Fibroblast of upper back skin (primary cell): ENCODE data around the gene UNKL.
"Not testable (repeated sequence)": the region's sequence is repeated elsewhere in the genome, so short reads cannot be mapped to it uniquely, and the experiment has no call there.

ENCODE experiments used
- DNase-seq: peaks from one replicate; pipeline ENCODE4 v3.0.0-alpha.2; 2013

UNKL gene

GRCh38 chr16:1445518-1446203, 31.2 kb upstream of the UNKL start:
- no peak for DNase-seq

- no peak for DNase-seq
Observed at GRCh38 chr16:1444730-1445517, 30.4 kb upstream of the UNKL start.

GRCh38 chr16:1443980-1444729, 29.7 kb upstream of the UNKL start, which contains the start of gene CCDC154:
CCDC154 (minus strand) TSS chr16:1444556; CDS start chr16:1444322, 234 bp downstream.
- no peak for DNase-seq

DNA sequence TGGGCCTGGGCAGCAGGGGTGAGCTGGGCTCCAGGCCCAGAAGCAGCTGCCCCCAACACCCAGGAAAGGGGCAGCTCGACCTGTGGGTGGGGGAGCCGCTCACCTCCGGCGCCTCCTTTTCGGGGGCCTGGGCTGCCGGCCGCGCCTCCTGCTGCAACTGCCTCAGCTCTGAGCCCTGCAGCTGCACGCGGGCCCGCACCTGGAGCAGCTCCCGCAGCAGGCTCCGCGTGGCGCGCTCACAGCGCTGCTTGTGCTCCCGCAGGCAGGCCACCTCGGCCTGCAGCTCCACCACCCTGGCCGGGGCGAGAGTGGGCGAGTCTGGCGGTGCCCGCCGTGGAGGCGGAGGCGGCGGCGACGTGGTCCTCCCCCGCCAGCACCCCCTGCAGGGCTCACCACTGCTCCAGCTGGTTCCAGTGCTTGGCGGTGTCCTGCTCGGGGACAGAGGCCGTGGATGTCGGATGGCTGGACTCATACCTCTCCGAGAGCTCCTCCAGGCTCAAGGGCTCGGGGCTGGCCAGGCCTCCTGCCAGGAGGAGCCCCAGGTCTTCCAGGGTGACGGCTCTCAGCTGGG, 29.0 kb upstream of the UNKL start:
- DNase-seq: no peak

- no peak for DNase-seq
Observed at GRCh38 chr16:1442697-1443096, 28.2 kb upstream of the UNKL start.

DNA sequence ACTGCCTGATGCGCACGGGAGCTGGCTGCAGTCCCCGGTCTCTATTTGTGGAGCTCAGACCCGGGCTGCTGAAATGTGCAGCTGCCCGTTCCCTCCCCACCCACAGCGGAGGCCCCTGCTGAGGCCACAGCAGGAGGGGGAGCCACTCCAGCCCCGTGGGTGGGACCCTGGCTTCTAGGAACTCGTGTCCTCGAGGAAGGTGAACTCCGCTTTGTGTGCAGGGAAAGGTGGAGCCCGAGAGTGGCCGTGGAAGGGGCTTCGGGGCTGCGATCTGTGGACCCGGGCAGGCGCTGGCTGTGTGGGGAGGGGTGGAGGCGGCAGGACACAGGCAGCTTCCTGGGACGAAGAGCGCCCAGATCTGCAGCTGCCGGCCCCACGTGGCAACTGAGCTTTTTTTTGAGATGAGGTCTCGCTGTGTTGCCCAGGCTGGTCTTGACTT, 26.9 kb upstream of the UNKL start:
- no peak for DNase-seq

GRCh38 chr16:1439699-1440074, 25.2 kb upstream of the UNKL start:
- not testable (repeated sequence) for DNase-seq

DNA sequence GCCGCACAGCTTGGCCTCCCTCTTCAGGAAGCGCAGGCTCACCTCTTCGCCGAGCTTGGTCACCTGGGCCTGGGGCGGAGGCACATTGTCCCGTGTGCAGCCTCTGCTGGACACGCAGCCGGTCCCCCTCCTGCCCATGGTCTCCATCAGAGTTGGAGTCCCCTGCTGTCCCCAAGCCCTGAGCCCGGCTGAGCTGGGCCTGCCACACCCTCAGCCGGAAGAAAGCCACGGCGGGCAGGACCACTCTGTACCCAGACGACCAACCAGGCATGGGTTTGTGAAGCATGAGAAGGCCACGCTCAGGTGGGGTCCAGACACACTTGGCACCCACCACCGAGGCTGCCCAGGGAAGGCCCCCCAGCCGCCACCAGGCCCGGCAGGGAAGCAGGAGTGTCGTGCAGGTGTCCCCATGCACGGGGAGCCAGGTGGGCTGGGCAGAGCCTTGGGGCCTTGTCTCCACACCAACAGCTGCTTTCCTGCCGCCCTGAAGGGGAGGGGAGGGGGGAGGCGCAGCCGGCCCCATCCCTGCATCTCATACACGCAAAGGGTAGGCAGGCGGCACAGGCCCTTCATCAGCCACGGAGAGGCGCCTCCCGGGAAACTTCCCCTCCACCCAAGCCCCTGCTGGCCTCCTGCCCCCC, 24.7 kb upstream of the UNKL start:
- no peak for DNase-seq

DNA sequence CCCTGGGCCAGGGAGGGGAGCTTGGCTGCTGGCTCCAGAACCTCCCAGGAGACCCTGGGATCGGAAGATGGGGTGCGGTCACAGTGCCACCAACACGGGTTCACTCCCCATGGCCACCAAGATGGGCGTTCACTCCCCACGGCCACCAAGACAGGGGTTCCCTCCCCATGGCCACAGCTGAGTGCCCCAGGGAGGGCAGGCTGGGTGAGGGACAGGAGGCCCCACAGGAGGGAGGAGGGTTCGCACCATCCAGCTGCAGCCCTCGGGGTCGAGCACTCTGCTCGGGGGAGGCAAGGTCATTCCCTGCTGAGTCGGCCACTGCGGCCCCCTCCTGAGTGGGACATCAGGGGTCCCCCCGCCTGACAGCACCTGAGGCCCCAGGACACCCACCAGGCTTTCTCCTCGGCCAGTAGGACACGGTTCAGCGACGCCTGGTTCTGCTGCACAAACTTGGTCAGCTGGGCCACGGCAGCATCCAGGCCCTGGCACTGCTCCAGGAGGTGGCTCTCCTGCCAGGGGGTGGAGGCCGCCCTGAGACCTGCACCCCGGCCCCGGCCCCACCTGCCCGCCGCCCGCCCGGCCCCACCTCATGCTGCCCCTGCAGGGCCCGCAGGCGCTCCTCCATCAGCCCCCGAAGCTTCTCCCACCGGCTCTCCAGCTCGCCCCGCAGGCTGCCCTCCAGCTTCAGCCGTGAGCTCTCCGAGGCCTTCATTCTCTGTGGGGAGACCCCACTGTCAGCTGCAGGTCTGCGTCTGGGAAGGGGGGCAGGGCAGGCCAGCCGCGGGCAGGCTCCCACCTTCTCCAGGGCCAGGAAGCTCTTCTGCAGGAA, 23.9 kb upstream of the UNKL start:
- no peak for DNase-seq

- no peak for DNase-seq
Observed at GRCh38 chr16:1437606-1438005, 23.1 kb upstream of the UNKL start.

DNA sequence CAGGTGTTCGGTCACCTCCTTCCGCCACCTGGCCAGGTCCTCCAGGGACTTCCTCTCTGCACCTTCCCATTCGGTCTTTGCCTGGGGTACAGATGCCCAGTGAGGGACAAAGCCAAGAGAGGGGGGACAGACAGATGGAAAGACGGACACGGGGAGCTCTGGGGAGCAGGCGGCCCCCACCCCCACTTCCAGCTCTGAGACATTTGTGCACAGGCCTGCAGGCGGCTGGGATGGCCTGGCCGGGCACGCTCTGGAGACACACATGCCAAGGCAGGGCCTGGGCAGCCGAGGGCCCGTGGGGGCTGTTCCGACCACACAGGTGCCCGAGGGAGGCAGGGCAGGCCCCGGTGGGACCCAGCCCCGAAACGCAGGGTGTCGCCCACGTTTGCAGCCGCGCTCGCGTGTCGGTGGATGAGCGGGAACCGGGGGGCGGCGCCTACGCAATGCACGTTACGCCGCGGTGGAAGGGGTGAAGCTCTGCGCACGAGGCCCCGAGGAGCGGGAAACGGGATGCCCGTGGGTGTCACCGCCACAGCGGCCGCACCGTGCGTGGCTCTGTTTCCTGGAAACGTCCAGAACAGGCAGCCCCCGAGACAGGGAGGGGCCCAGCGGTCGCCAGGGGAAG, 22.3 kb upstream of the UNKL start:
- no peak for DNase-seq

DNA sequence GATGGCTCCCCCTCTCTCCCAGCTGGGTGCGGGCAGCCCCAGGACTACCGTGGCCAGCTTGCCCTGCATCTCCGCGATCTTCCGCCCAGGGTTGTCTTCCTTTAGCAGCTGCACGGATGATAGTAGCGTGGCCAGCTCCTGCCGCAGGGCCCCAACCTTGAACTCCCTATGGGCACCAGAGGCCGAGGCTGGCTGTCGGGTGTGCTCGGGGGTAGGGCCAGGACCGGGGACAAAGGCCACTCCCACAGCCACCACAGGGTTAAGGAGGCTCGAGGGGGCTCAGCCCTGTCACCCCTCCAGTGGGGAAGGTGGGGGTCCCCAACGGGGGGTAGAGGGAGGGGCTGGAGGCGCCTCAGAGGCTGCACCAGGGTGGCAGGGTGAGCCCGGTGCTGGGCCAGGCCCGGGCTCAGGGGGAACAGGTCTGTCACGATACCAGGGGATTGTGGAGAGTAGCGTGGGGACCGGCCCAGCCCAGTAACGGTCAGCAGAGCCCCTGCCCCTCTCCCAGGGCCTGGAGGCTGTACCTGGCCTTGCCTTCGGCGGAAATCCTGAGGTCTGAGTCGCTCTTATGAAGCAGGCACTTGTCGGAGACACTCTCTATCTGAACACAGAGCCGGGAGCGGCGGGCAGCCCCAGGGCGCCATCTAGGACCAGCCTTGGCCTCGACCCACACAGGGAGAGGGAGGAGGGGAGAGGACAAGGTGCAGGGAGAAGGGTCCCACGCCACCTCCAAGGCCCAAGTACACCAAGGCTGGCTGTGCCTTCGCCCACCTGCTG, 21.6 kb upstream of the UNKL start:
- DNase-seq: no peak

GRCh38 chr16:1434644-1435592, 20.4 kb upstream of the UNKL start:
- DNase-seq: no peak

DNA sequence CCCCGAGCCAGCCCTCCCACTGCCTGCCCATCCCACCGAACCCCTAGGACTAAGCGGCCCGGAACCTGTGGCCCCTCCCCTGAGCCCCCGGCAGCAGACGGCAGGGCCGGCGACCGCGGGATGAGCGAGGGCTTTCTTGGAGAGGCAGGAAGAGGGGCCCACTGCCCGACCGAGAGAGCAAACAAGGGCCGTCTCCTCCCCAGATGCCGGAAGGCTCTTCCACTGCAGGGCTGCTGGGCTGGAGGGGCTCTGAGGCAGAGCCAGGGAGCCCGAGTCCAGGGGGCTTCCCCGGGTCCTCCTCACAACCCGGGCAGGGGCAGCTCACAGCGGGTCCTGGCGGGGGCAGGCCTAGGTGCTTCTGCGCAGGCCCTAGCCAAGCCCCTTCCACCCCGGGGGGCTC, 19.3 kb upstream of the UNKL start:
- DNase-seq: no peak

- no peak for DNase-seq
Observed at GRCh38 chr16:1433263-1433560, 18.7 kb upstream of the UNKL start.

DNA sequence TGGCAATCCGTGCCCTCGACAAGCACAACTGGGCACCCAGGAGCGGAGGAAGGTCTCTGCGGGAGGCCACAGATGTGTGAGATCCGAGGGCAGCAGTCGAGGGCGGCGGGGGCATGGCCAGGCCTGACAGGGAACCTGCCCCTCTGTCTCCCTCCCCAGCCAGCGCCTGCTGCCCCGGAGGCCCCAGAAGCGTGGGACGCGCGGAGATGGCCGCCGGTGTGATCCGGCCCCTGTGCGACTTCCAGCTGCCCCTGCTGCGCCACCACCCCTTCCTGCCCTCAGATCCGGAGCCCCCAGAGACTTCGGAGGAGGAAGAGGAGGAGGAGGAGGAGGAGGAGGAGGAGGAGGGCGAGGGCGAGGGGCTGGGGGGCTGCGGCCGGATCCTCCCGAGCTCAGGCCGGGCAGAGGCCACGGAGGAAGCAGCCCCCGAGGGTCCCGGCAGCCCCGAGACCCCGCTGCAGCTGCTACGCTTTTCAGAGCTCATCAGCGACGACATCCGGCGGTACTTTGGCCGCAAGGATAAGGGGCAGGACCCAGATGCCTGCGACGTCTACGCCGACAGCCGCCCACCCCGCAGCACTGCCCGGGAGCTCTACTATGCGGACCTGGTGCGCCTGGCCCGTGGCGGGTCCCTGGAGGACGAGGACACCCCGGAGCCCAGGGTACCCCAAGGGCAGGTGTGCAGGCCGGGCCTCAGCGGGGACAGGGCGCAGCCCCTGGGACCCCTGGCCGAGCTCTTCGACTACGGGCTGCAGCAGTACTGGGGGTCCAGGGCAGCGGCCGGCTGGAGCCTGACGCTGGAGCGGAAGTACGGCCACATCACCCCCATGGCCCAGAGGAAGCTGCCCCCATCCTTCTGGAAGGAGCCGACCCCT, 18.1 kb upstream of the UNKL start:
- no peak for DNase-seq

DNA sequence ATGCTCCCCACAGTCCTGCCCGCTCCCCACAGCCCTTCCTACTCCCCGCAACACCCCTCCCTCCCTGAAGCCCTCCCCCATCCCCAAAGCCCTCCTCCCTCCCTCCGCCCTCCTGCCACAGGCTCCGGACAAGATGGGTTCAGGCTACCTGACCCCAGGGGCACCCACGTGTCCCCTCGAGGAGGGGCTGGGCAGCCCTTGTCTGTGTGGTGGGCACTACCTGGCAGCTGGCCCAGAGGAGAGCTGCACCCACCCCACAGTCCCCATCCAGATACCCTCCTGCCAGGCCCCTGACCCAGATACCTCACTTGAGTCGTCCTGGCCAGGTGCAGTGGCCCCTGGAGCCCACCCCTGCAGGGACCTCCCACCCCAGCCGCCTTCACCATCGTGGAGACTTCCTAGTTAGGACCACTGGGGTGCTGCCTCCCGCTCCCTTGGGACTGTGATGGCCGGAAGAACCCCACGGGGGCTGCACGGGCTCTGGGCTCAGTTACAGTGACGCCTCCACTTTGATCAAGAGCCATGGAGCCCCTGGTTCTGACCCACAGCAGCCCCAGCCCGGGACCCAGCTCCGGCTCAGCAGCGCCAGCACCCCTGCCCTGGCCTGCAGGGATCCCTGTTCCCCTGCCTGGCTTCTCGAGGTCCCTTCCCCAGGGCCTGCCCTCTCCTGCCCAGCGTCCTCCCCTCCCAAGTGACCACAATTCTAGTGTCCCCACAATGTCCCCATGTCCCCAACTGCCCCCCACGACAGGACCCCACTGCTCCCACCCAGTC, 17.2 kb upstream of the UNKL start:
- DNase-seq: no peak
